ENCODE data around the gene PEX26.
"Not testable (repeated sequence)": the region's sequence is repeated elsewhere in the genome, so short reads cannot be mapped to it uniquely, and the experiment has no call there.

PEX26 gene

DNA sequence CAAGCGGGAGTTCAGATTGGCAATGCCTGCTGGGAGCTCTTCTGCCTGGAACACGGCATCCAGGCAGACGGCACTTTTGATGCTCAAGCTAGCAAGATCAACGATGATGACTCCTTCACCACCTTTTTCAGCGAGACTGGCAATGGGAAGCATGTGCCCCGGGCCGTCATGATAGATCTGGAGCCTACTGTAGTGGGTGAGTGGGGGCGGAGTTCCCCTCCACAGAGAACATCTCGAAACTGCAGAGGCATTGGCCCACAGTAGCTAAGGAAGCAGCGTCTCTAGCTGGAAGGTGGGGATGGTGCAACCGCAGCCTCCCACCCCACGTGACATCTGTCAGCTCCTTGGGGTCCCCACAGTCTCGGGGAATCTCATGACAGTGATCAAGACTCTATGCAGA, 43.7 kb downstream of the PEX26 start:
- no peak for DNase-seq

DNA sequence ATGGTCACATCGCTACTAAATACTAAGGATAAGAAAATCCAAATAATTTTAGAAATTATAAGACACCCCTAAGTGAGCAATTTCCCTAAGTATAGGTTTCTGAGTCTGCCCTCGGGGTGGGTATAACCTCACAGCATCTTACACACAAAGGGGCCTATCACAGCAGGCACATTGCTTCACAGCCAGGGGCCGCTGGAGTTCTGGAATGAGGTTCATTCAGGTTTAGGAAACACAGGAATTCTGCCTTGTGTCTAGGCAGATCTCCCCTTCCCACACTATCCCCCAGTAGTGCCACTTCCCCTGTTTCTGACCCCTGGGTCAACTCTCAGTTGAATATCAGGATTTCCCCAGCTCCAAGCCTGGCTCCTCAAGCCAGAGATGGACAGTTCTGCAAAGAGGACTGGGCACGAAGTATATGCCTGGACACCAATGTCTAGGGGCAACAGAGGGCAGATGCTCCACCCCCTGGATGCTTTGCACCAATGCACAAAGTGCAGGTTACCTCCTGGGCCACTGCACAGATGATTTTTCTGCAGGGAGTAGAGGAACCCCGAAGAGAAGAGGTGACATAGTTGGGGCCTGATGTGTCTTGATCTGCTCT, 44.3 kb downstream of the PEX26 start:
- DNase-seq: no peak

DNA sequence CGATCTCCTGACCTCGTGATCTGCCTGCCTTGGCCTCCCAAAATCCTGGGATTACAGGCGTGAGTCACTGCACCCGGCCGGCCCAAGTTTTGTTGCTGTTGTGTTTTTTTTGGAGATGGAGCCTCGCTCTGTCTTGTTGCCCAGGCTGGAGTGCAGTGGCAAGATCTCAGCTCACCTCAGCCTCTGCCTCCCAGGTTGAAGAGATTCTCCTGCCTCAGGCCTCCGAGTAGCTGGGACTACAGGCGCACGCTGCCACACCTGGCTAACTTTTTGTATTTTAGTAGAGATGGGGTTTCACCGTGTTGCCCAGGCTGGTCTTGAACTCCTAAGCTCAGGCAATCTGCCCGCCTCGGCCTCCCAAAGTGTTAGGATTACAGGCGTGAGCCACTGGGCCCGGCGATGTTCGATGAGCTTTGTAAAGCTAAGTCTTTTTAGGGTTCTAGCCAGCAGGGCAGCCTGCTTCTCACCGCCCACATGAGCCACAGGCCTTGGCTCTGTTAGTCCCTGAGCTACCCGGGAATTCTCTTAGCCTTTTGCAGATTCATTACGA, 45.8 kb downstream of the PEX26 start:
- DNase-seq: not testable (repeated sequence)

DNA sequence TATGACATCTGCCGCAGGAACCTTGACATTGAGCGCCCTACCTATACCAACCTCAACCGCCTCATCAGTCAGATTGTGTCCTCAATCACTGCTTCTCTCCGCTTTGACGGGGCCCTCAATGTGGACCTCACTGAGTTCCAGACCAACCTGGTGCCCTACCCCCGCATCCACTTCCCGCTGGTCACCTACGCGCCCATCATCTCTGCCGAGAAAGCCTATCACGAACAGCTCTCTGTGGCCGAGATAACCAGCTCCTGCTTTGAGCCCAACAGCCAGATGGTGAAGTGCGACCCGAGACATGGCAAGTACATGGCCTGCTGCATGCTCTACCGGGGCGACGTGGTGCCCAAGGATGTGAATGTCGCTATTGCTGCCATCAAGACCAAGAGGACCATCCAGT, 48.8 kb downstream of the PEX26 start:
- DNase-seq: no peak

DNA sequence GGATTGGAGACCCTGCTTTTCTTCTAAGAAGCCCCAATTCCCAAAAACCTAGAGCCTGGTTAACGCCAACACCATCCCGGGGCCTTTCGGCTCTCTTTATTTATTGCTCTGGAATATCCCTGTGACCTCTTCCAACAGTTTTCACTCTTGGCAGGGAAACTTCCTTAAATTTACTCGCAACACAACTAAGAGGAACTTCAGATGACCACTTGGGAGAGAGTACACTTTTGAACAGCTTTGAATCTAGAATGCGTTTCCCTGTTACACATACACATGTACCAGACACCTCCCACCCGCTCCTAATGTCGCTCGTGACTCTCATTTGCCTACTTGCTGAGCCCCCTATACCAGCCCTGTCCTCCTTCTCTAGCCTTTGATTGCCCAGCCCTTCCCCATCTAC, 52.2 kb downstream of the PEX26 start:
- DNase-seq: no peak

DNA sequence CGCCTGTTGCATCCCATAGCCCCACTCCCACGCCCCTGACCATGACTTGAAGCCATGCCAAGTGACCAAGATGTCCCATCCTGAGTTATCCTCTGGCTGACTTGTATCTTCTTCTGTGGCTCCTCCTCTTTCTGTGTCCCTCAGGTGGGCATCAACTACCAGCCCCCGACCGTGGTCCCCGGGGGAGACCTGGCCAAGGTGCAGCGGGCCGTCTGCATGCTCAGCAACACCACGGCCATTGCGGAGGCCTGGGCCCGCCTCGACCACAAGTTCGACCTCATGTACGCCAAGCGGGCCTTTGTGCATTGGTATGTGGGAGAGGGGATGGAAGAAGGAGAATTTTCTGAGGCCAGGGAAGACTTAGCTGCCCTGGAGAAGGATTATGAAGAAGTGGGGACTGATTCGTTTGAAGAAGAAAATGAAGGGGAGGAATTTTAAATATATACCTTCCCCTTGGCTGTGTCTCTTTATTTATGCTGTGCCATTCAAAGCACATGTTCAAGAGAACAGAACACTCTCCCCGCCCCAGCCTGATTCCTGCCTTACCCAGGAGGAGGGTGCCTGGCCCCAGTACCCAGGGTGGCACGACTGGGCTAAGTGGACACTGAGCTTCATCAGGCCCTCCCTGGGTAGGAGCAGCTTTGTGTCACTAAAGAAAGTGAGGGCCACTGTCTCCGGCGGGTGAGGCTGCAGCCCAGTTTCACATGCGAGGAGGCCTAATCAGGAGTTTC, 53.1 kb downstream of the PEX26 start:
- no peak for DNase-seq

DNA sequence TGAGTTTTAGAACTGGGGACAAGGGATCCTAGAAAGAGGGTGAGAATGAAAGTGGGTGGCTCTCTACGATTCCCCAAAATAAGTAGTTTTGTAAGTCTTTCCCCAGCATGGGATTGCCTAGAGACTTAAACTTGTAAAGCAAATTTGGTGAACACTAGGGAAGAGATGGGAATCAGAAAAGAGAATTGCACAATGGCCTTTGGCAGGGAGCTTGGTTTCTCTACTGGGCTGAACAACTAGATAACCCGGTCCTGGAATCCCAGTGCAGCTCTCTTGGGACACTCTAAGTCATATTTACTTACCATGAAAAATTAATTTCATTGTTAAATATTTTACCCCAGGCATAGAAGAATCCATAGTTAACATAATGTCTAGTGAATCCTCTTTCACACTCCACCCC, 55.7 kb downstream of the PEX26 start:
- no peak for DNase-seq

DNA sequence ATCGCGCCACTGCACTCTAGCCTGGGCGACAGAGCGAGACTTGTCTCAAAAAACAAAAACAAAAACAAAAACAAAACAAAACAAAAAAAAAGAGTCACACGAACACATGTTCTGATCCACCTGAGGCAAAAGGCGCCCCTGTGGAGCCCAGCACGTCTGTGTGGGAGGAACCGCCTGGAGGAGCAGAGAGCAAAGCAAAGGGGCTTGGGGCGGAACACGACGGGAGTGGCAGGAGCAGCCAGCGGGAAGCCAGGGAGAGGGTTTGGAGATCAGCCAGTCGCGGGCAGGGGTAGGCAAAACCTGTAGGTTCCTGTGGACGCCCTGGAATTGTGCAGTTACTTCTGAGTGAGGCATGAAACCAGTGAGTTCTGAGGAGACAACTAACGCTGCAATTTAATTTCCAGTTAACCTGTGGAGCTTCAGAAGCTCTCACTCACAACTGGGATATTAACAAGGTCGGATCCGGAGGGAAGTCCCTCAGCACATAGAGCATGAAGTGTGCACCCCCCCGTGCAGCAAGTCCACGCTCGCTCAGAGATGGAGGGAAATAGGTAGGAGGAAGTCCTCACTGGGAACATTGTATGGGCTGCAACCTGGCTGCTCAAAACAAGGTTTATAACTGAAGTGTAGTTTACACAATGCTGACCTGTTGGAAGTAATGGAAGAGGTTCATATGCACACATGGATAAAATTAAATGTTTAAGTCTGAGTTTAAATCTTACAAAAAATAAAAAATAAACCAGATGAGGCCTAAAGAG, 59.0 kb downstream of the PEX26 start:
- DNase-seq: peak in 1 of 3 experiments; percentile 5

DNA sequence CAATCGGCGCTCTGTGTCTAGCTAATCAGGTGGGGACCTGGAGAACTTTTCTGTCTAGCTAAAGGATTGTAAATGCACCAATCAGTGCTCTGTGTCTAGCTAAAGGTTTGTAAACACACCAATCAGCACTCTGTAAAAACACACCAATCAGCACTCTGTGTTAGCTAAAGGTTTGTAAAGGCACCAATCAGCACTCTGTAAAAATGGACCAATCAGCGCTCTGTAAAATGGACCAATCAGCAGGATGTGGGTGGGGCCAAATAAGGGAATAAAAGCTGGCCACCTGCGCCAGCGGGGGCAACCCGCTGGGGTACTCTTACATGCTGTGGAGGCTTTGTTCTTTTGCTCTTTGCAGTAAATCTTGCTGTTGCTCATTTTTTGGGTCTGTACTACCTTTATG, 63.2 kb downstream of the PEX26 start:
- not testable (repeated sequence) for DNase-seq

DNA sequence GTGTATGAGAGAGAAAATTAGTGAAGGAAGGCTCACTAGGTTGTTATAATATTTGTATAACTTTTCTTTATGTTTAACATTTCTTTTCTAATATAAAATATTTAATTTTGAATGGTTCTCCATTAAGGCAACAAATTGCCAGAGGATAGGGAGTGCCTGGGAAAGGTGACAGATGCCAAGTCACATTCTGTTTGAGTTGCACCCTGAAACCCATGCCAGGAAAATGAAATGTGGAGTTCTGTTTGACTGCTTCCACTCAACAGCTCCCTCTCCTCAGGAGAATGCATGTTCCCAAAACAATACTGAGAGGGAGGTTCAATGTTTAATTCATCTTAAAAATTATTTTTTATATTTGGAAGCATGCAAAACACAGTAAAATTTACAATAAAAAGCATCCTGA, 66.3 kb downstream of the PEX26 start:
- no peak for DNase-seq

DNA sequence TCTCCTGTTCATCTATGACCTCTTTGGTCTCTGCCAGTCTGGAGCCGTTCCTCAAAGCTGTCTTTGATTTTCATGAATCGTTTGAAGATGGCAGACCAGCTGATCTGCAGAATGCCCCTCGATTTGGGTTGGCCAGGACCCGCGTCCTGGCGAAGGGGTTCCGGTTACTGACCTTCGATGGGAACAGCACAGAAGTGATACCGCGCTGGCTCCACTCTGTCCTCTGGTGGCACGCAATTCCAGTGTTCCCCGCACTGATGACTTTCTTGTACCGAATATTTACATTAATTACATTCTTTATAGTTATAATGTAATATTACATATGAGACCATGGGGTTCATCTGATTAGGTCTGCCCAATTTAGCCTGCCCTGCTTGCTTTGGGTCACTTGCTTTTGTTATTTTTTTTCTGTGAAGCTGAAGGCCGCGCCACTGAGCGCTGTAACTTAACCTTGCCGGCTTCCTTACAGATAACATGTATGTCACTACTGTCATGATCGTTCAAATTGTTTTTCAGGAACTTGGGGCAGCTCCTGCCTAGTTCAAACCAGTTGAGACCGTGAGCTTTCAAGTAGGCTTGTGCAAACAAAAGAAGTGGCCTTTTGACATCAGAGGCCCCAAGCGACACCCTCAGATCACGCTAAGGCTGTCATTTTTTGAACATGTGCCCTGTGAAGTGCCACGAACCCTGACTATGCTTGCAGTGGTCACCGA, 68.0 kb downstream of the PEX26 start:
- DNase-seq: peak in 1 of 3 experiments; percentile 17

DNA sequence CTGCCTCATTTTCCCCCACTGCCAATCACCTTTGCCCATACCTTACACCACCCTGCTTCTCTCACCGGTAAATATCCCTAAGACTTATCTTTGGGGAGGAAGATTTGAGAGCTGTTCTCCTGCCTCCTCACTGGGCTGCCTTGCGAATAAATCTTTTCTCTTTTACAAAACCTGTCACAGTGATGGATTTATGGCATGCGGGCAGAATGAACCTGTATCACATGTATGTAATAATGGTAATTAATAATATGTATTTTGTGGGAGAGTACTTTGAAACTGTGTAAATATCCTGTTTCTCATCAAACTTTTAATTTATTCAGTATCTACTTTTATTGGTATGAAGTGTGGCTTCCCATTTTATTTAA, 68.6 kb downstream of the PEX26 start:
- no peak for DNase-seq

DNA sequence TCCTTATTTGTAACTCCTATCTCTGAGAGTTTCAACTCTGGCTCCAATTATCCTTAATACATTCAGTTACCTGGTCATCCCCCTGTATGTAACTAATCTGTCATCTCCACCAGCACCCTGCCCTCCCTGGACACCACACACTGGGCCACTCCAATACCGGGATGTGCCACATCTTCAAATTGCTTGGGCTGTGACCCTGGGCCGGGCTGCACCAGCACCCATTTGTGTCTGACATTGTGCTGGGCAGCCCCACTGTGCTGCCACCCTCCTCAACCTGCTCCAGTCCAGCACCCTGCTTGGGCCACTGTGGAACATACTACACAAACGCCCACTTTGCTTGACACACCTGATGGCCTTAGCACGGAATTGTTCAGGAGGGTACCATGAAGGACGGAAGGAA, 70.0 kb downstream of the PEX26 start:
- no peak for DNase-seq

DNA sequence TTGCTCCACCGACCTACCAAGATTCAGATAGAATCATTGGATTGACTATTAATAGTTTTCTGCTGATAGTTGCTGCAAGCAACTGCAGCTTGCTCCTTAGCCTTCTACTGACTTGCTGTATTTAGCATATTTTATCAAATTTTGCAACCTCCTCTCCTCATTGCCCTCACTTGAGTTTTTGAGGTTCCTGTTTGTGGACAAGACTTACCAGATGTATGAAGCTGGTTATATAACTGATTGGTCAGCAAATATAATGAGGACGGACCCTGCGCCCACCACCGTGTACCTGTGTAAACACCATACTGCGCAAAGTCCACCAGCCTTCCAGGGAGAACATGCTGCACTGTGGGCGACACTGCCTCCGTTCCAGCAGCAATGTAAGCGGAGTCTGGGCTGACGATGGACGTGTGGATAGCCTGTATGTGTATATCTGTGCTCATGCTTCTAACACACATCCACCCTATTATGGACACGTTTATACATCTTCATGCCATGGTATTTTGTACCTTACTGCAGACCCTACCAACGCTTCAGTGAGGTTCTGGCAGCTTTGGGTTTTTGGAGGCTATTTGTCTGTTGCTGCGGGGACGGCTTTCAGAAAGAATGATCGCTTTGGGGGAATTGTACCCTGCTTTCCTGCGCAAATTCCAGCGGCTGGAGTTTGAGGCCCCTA, 70.6 kb downstream of the PEX26 start:
- no peak for DNase-seq

DNA sequence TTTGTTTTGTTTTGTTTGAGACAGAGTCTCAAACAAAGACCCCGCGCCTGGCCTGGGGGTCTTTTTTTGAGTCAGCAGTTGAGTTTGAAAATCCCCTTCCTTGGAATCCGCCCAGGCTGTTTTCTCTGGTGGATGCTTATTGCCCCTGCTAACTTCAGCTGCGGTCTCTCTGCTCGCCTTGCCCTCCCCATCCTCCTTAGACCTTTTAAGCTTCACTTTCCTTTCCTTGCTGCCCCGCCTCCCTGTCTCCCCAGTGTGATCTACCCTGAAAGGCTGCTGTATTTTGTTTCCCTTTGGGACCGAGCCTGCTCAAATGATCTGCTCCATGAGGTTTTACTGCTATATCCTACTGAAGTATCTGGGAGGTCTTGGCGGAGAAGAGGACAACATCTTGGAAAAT, 74.7 kb downstream of the PEX26 start:
- DNase-seq: no peak

DNA sequence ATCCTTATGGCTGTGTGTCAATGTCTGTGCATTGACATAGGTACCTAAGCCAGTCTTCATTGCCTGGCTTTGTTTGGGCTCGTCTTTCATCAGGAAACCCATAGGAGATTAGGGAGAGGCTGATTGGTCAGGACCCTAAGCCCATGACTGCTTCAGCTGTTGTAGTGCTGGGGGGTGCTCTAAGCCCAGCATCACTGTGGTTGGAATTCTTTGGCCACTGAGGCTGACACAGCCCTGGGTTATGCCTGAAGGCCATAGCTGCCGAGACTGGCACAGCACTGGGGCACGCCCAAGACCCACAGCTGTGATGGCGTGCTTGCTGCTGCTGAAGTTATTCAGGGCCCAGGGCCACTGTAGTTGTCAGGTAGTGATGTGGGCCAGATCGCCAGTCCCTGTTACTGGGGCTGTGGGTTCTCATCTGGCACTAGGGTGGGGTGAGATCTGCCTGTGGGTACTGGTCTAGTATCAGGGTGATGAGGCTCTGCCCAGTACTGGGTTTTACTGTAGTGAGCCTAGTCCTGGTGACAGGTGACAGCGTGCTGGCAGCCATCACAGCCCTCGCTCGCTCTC, 77.1 kb downstream of the PEX26 start:
- no peak for DNase-seq

All from NCI-H1417 (cell line).